Muscle layer of colon (tissue), 2 donors: ENCODE results near the gene HNRNPLL.

Experiments
- H3K27ac ChIP-seq: one replicate; pipeline ENCODE4 v1.7.0; 2013; ENCODE audit warnings: low read depth, mild to moderate bottlenecking, low read length, moderate library complexity
- H3K27me3 ChIP-seq, 2 donors: one replicate each; pipeline ENCODE4 v1.7.0; 2013; ENCODE audit warnings: low read length in 2 of 2, mild to moderate bottlenecking in 2 of 2; ENCODE audit not compliant: insufficient read depth in 2 of 2, control insufficient read depth in 1 of 2
- H3K36me3 ChIP-seq: one replicate; pipeline ENCODE4 v1.7.0; 2013; ENCODE audit warnings: mild to moderate bottlenecking, low read length; ENCODE audit not compliant: insufficient read depth
- H3K4me1 ChIP-seq: one replicate; pipeline ENCODE4 v1.7.0; 2013; ENCODE audit warnings: mild to moderate bottlenecking, low read length; ENCODE audit not compliant: insufficient read depth
- H3K4me3 ChIP-seq, 2 donors: one replicate each; pipeline ENCODE4 v1.7.0; 2013; ENCODE audit warnings: low read length in 2 of 2, low read depth in 1 of 2, mild to moderate bottlenecking in 1 of 2, moderate library complexity in 1 of 2
- H3K9ac ChIP-seq: one replicate; pipeline ENCODE4 v1.7.0; 2013; ENCODE audit warnings: low read length
- H3K9me3 ChIP-seq: one replicate; pipeline ENCODE4 v1.7.0; 2013; ENCODE audit warnings: mild to moderate bottlenecking, low read length
- donor health status: abdominal sarcoma.
- donor health status: Adenocarcinoma of cecum.

The HNRNPLL gene

DNA sequence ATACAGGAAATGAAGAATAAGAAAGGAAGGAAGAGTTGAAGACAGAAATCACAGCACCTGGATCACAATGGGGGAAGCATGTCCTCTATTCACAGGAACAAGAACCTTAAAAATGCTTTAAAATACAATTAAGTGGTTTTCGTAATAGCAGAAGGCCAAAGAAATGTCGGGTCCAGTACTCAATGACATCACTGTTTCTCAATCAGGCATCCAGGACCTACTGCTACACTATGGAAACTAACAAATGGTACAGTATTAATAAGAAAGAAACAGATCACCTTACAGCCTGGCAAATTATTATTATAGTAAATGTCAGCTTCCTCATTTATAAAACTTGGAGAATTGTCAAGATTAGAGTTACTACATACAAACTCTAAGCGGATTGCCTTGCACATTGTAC, 15.8 kb downstream of the HNRNPLL start:
- H3K4me3 ChIP-seq: no peak overlapping the region
- no peak overlapping the region for H3K9ac ChIP-seq
- no peaks in the 10 kb centered on the region for H3K36me3 ChIP-seq
- no peak overlapping the region for H3K27ac ChIP-seq
- H3K9me3 ChIP-seq: no peaks in the 10 kb centered on the region
- H3K27me3 ChIP-seq: no peaks in the 10 kb centered on the region
- peaks cover 46% of the 10 kb centered on the region for H3K4me1 ChIP-seq

DNA sequence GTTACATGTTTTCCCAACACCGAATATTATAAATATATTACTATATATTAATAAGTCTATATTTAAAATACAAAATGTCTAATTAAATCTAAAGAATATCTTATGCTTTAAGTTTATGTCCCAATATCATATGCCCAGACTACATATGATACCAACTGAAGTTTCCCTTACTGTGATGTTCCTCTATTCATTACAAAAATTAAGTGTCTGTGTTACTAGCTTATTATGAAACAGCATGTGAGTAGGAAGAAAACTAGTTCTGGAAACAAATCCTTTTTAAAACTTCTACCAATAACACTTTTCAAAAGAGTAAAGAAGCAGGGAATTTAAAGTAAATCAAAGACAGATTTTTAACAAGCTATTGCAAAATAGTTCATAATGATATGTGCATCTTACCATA, 17.8 kb downstream of the HNRNPLL start:
- H3K9me3 ChIP-seq: no peaks in the 10 kb centered on the region
- H3K36me3 ChIP-seq: peaks cover 12% of the 10 kb centered on the region
- no peaks in the 10 kb centered on the region for H3K27me3 ChIP-seq
- no peak overlapping the region for H3K4me3 ChIP-seq
- H3K4me1 ChIP-seq: peaks cover 49% of the 10 kb centered on the region
- no peak overlapping the region for H3K9ac ChIP-seq
- H3K27ac ChIP-seq: no peak overlapping the region

DNA sequence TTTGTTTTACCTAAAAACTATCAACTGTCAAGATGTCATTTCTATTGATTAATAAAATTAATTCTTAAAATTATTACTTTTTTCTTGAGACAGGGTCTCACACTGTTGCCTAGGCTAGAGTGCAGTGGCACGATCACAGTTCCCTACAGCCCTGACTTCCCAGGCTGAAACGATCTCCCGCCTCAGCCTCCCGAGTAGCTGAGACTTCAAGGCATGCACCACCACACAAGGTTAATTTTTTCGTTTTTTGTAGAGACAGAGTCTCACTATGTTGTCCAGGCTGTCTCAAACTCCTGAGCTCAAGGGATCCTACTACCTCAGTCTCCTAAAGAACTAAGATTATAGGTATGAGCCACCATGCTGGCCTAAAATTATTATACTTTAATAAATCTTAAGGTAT, 18.7 kb downstream of the HNRNPLL start:
- peaks cover 40% of the 10 kb centered on the region for H3K4me1 ChIP-seq

DNA sequence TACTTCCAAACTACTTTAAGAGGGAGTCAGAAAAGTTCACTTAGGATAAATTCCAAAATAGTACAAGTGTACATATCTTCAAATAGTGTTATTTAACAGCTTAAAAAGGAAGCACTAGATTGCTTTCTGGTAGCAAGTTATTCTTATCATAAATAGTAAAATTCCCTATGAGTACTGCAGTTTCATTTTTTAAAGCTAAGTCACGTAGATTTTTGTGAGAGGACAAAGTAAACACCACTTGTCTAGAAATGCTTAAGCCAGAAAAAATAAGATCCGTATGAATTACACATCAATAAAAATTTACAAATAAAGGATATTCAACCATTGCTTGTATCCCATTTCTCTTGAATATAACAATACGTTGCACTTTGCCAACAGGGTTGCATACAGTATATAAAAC, 19.2 kb downstream of the HNRNPLL start:
- Histone ChIP-seq H3K4me3 (no peak overlapping the region), H3K27ac (no peak overlapping the region), H3K36me3 (peaks cover 12% of the 10 kb centered on the region), H3K27me3 (no peaks in the 10 kb centered on the region), H3K9me3 (no peaks in the 10 kb centered on the region), H3K4me1 (peaks cover 36% of the 10 kb centered on the region), H3K9ac (no peak overlapping the region)

More for the DNA sequence above, 18.7 kb downstream of the HNRNPLL start:
- Histone ChIP-seq H3K9me3 (no peaks in the 10 kb centered on the region), H3K9ac (no peak overlapping the region), H3K4me3 (no peak overlapping the region), H3K36me3 (peaks cover 12% of the 10 kb centered on the region), H3K27ac (no peak overlapping the region), H3K27me3 (no peaks in the 10 kb centered on the region)

DNA sequence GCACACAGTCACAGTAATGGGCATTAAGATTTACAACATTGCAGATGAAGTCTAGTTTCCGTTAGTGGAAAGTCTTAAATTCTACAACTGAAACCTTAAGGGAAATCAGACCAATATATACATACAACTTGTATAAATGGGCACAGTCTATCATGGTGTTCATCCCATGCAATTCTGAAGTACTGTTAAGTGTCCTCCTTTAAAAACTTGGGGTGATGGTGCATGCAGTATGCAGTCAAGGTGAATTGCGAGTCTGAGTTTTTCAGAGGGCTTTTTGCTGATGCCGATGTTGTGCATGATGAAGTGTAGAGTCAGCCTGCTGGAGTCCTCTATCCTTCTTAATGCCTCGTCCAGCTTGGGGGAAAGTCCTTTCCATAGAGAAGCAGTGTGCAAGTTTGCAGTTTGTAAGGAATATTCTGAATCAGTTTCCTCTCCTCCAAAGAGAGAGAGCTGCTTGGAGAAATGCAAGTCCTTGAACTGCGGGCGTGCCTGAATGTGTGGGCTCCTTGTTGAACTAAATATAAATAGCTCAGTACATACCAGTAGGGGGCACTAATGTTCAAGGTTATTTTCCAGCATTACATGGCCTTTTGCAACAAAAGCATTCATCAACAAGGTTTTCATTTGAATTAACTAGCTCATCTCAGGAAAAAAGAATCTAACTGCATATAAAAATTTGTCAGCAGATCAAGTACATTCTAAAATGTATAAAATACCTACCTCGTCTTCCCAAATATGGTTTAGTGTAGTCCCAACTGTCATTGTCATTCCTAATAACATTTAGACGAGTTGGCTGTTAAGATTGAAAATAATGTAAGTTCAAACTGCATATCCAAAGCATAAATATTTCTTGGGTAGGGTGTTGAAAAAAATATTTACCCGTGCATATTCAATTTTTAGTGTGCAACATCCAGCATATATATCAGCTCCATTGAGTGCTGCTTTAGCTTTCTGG, 21.3 kb downstream of the HNRNPLL start:
- Histone ChIP-seq H3K4me1 (peaks cover 24% of the 10 kb centered on the region), H3K9ac (no peak overlapping the region), H3K9me3 (no peaks in the 10 kb centered on the region), H3K36me3 (peaks cover 23% of the 10 kb centered on the region), H3K27ac (no peak overlapping the region), H3K4me3 (no peak overlapping the region), H3K27me3 (no peaks in the 10 kb centered on the region)

DNA sequence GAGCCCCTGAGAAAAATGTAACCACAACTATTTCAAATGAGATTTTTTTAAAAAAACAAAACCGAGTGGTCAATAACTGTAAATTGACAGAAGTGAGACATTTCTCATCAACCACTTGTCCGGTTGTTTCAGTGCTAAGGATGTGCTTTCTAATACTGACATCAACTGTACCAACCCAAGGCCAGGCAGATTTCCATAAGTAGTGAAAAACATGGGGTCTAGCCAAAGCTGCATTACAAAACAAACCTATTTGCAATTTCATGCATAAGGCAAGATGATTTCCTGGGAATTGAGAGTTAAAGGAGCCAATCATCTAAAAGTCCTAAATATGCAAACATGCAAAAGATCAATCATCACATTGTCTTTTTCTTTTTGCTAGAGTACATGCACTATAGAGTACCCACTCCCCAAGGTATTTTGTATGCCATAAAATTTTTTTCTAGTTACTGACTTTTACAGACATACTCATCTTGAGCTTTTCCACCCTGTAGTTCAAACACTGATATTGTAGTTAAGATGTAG, 22.6 kb downstream of the HNRNPLL start:
- H3K36me3 ChIP-seq: peaks cover 23% of the 10 kb centered on the region
- no peak overlapping the region for H3K9ac ChIP-seq
- H3K9me3 ChIP-seq: no peaks in the 10 kb centered on the region
- no peak overlapping the region for H3K4me3 ChIP-seq
- H3K27ac ChIP-seq: no peak overlapping the region
- H3K27me3 ChIP-seq: no peaks in the 10 kb centered on the region
- peaks cover 11% of the 10 kb centered on the region for H3K4me1 ChIP-seq

DNA sequence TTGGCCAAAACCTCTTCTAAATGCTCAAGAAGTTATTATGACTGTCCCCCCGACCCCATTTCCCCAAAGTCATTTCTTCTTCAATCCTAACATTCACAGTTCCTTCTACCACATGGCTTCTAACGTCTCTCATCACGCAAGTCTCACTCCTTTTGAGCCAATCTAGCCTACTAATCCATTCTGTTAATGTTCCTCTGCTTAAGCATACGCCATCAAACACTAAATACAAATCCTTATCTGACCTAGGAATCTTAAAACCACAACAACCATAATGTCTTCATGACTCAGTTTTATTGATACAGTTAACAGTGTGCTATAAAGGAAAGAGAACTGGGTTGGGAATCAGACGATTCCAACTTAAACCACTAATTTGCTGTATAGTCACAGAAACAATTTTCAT, 23.9 kb downstream of the HNRNPLL start:
- peaks cover 27% of the 10 kb centered on the region for H3K36me3 ChIP-seq
- H3K4me1 ChIP-seq: peaks cover 10% of the 10 kb centered on the region
- no peak overlapping the region for H3K27ac ChIP-seq
- no peak overlapping the region for H3K4me3 ChIP-seq
- H3K27me3 ChIP-seq: no peaks in the 10 kb centered on the region
- no peak overlapping the region for H3K9ac ChIP-seq
- no peaks in the 10 kb centered on the region for H3K9me3 ChIP-seq

DNA sequence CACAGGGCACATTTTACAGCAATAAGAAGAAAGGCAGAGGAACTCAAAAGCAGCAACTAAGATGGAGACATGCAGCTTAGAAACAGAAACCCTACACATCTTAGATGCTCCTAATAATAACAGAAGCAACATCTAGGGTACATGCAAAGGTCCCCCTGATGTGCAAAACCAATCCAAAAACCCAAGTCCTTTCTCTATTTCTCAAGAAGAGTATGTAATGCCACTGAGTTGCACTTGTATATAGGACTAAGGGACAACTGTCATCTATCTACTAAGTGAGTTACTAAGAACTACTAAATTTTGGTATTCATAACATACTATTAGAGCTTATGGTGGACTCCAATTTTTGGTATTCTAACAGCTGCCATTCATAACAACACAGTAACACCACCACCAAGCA, 28.4 kb downstream of the HNRNPLL start:
- peaks cover 6% of the 10 kb centered on the region for H3K4me1 ChIP-seq
- no peak overlapping the region for H3K27ac ChIP-seq
- no peaks in the 10 kb centered on the region for H3K27me3 ChIP-seq
- H3K36me3 ChIP-seq: peaks cover 39% of the 10 kb centered on the region
- H3K4me3 ChIP-seq: no peak overlapping the region
- H3K9me3 ChIP-seq: no peaks in the 10 kb centered on the region
- H3K9ac ChIP-seq: no peak overlapping the region

DNA sequence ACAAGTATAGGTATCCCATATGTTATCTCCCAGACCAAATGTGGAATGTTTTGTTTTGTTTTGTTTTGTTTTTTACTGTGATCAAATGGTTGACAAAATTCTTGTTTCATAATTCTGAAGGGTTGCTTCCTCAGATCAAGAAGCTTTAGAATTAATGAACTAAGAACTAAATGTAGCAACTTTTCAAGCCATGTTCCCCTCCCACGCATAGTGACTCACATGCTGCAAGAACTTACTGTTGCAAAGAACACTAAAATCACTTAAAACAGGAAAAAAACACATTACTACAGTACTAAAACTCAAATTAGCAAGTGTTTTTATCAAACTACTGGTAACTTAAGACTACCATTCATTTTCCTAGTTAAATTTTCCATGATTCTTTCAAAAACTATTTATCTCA, 30.6 kb downstream of the HNRNPLL start:
- Histone ChIP-seq H3K9me3 (no peaks in the 10 kb centered on the region), H3K4me3 (no peak overlapping the region), H3K27ac (no peak overlapping the region), H3K4me1 (peaks cover 6% of the 10 kb centered on the region), H3K36me3 (peaks cover 51% of the 10 kb centered on the region), H3K9ac (no peak overlapping the region), H3K27me3 (no peaks in the 10 kb centered on the region)

DNA sequence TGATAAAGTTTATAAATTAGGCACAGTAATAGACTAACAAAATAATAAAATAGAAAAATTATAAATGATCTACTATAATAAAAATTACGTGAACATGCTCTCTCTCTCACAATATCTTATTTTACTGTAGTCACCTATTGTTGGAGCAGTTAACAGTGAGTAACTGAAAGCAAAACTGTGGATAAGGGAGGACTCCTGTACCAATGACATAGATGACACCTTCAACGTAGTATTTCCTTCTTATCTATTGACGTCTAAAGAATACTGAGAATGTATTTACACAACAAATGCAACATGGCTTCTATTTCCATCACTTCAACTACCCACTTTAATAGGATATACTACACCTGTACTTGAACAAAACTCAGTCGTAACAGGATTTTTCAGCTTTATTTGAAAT, 31.5 kb downstream of the HNRNPLL start:
- Histone ChIP-seq H3K4me3 (no peak overlapping the region), H3K9ac (no peak overlapping the region), H3K27me3 (no peaks in the 10 kb centered on the region), H3K9me3 (no peaks in the 10 kb centered on the region), H3K36me3 (peaks cover 51% of the 10 kb centered on the region), H3K27ac (no peak overlapping the region), H3K4me1 (peaks cover 6% of the 10 kb centered on the region)

DNA sequence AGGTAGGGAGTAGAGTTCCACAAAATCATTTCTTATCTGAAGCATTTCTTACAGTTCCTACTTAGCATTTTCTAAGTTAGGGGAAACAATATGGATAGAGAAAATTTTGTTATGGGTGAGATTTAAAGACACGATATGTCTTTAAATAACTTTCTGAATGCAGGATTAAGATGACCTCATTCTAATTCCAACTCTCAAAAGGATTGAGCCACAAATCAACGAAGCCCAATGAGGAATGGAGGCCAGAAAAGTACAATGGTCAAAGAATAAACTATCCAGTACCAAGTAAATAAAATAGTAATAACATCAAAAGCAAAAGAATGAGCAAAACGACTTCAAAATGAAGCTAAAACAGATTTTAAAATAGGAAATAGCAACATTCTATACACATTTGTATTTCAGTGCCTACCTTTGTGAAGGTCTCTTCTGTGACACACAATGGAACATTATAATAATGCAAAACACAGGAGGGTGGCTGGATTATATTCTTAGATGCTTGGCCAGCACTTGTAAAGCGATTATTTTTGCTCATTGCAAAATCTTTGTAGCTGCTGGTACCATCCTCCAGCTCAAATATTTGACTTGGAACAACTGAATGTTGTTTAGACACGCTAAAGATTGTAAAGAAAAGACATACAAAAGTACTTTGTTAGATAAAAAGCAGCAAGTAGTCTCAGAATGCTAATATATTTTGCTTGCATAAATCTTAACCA, 33.8 kb downstream of the HNRNPLL start:
- no peak overlapping the region for H3K27ac ChIP-seq
- no peak overlapping the region for H3K4me3 ChIP-seq
- peaks cover 50% of the 10 kb centered on the region for H3K36me3 ChIP-seq
- no peaks in the 10 kb centered on the region for H3K9me3 ChIP-seq
- H3K4me1 ChIP-seq: peaks cover 6% of the 10 kb centered on the region
- H3K9ac ChIP-seq: no peak overlapping the region
- H3K27me3 ChIP-seq: no peaks in the 10 kb centered on the region
